HEK293T (cell line): ENCODE results near the gene TBC1D2.

Experiments used
- ARNT ChIP-seq: fragments of 450-650 bp; IDR thresholded peaks from 2 replicates; pipeline ENCODE4 v1.6.1; 2017; ENCODE audit warnings: mild to moderate bottlenecking
- BHLHE40 ChIP-seq: fragments of 450-650 bp; IDR thresholded peaks from 2 replicates; pipeline ENCODE4 v1.6.1; 2016; ENCODE audit warnings: mild to moderate bottlenecking, moderate library complexity, borderline replicate concordance
- FOXK2 ChIP-seq: fragments of 450-650 bp; IDR thresholded peaks from 2 replicates; pipeline ENCODE4 v1.6.1; 2016; ENCODE audit warnings: mild to moderate bottlenecking
- FOXM1 ChIP-seq: fragments of 450-650 bp; IDR thresholded peaks from 2 replicates; pipeline ENCODE4 v1.6.1; 2017; ENCODE audit warnings: mild to moderate bottlenecking, borderline replicate concordance
- HDGF ChIP-seq: fragments of 450-650 bp; IDR thresholded peaks from 2 replicates; pipeline ENCODE4 v1.6.1; 2017; ENCODE audit warnings: antibody characterized with exemption, borderline replicate concordance
- SP1 ChIP-seq: fragments of 450-650 bp; IDR thresholded peaks from 2 replicates; pipeline ENCODE4 v1.6.1; 2017
- SUZ12 ChIP-seq: fragments of 450-650 bp; IDR thresholded peaks from 2 replicates; pipeline ENCODE4 v1.6.1; 2016; ENCODE audit warnings: mild to moderate bottlenecking
- ZNF384 ChIP-seq: fragments of 450-650 bp; IDR thresholded peaks from 2 replicates; pipeline ENCODE4 v1.6.1; 2016

DNA sequence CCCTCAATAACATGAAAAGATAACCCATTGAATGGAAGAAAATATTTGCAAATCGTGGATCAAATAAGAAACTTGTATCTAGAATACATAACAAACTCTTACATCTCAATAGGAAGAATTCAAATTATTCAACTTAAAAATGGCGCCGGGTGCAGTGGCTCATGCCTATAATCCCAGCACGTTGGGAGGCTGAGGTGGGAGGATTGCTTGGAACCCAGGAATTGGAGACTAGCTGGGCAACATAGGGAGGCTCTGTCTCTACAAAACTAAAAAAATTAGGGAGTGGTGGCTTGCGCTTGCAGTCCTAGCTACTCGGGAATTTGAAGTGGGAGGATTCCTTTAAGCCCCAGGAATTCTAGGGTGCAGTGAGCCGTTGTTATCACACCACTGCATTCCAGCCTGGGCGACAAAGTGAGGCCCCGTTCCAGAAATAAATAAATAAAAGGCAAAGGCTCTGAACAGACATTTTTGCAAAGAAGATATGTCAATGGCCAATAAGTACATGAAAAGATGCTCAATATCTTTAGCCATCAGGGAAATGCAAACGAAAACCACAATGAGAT is 21.5 kb upstream of the TBC1D2 start:
- TF ChIP-seq FOXM1 (no peak), ZNF384 (no peak), BHLHE40 (no peak), SUZ12 (no peak), SP1 (no peak), HDGF (no peak), FOXK2 (no peak), ARNT (no peak)
